ENCODE results near the gene CALCOCO1. TPM values are rescaled to one million over a fixed set of nuclear protein-coding genes. Genes with fewer than 3 reads are reported as not detected.
"Not testable (repeated sequence)": the region's sequence is repeated elsewhere in the genome, so short reads cannot be mapped to it uniquely, and the experiment has no call there.

CALCOCO1 gene
- total RNA-seq, 1 donor from 2014 or later = 110 TPM

- no peak for DNase-seq
These were observed 6.6 kb upstream of the CALCOCO1 start for GRCh38 chr12:53733807-53734200.

- no peak for DNase-seq
These were observed 6.0 kb upstream of the CALCOCO1 start for GRCh38 chr12:53733051-53733806.

- no peak for DNase-seq
These were observed 2.4 kb upstream of the CALCOCO1 start for GRCh38 chr12:53729644-53730043.

GRCh38 chr12:53728206-53728605, 954 bp upstream of the CALCOCO1 start:
- DNase-seq = no peak

GRCh38 chr12:53726946-53727309, 324 bp downstream of the CALCOCO1 start:
- DNase-seq = no peak

- DNase-seq = no peak
These were observed 911 bp downstream of the CALCOCO1 start for GRCh38 chr12:53726341-53726740.

- no peak for DNase-seq
These were observed 1.4 kb downstream of the CALCOCO1 start for GRCh38 chr12:53725824-53726223.

- DNase-seq = no peak
These were observed 4.7 kb downstream of the CALCOCO1 start for GRCh38 chr12:53722450-53723041.

- DNase-seq = no peak
These were observed 6.3 kb downstream of the CALCOCO1 start for GRCh38 chr12:53720946-53721345.

GRCh38 chr12:53719649-53720048, 7.6 kb downstream of the CALCOCO1 start:
- no peak for DNase-seq

- DNase-seq = not testable (repeated sequence)
These were observed 8.7 kb downstream of the CALCOCO1 start for GRCh38 chr12:53718567-53718966.

- DNase-seq = no peak
These were observed 9.9 kb downstream of the CALCOCO1 start for GRCh38 chr12:53717319-53717718.

- DNase-seq = no peak
These were observed 13.2 kb downstream of the CALCOCO1 start for GRCh38 chr12:53714004-53714403.

- no peak for DNase-seq
These were observed 13.7 kb downstream of the CALCOCO1 start for GRCh38 chr12:53713516-53713915.

GRCh38 chr12:53712059-53712643, 15.1 kb downstream of the CALCOCO1 start:
- no peak for DNase-seq

- DNase-seq = no peak
These were observed 17.2 kb downstream of the CALCOCO1 start for GRCh38 chr12:53710091-53710490.

GRCh38 chr12:53709671-53710070, 17.6 kb downstream of the CALCOCO1 start:
- DNase-seq = no peak

- DNase-seq = no peak
These were observed 21.2 kb downstream of the CALCOCO1 start for GRCh38 chr12:53706080-53706479.

- no peak for DNase-seq
These were observed 23.5 kb downstream of the CALCOCO1 start for GRCh38 chr12:53703756-53704155.

GRCh38 chr12:53701518-53702264, 25.6 kb downstream of the CALCOCO1 start:
- DNase-seq = peak; percentile 68

- DNase-seq = no peak
These were observed 26.7 kb downstream of the CALCOCO1 start for GRCh38 chr12:53700567-53700966.

- no peak for DNase-seq
These were observed 27.6 kb downstream of the CALCOCO1 start for GRCh38 chr12:53699678-53700025.
